GM08714 (cell line): ENCODE results near the gene GPLD1.

ENCODE experiments used
- H3K4me3 ChIP-seq: fragments of 200-500 bp; sonication (Bioruptor generic); 2 replicates; pipeline ENCODE4 v1.5.1; 2014; ENCODE audit warnings: mild to moderate bottlenecking, low read length, inconsistent platforms
- ZNF274 ChIP-seq: IDR thresholded peaks from 2 replicates; pipeline ENCODE4 v1.6.1; 2012; ENCODE audit warnings: mild to moderate bottlenecking, low read depth, low read length

GPLD1 gene

GRCh38 chr6:24506814-24507520, 17.6 kb upstream of the GPLD1 start:
- TF ChIP-seq ZNF274: no peak
- H3K4me3 ChIP-seq: no peak overlapping the region

- no peak overlapping the region for H3K4me3 ChIP-seq
- TF ChIP-seq ZNF274: no peak
Measured at GRCh38 chr6:24504649-24505586, 15.5 kb upstream of the GPLD1 start.

GRCh38 chr6:24504287-24504648, 14.9 kb upstream of the GPLD1 start:
- no peak for TF ChIP-seq ZNF274
- no peak overlapping the region for H3K4me3 ChIP-seq

- no peak overlapping the region for H3K4me3 ChIP-seq
Measured at GRCh38 chr6:24501914-24502313, 12.5 kb upstream of the GPLD1 start.

GRCh38 chr6:24501374-24501773, 12.0 kb upstream of the GPLD1 start:
- no peak overlapping the region for H3K4me3 ChIP-seq
- TF ChIP-seq ZNF274: no peak

More at GRCh38 chr6:24501914-24502313, 12.5 kb upstream of the GPLD1 start:
- no peak for TF ChIP-seq ZNF274

GRCh38 chr6:24500683-24501082, 11.3 kb upstream of the GPLD1 start:
- TF ChIP-seq ZNF274: no peak
- H3K4me3 ChIP-seq: no peak overlapping the region

- H3K4me3 ChIP-seq: no peak overlapping the region
- no peak for TF ChIP-seq ZNF274
Measured at GRCh38 chr6:24497254-24497970, 8.0 kb upstream of the GPLD1 start.

- H3K4me3 ChIP-seq: peak within 1 kb of the TSS; percentile 49; the same call in 1 of the 2 replicates
- TF ChIP-seq ZNF274: no peak
Measured at GRCh38 chr6:24494821-24495795, 5.7 kb upstream of the GPLD1 start, which contains the start of gene ALDH5A1. TSS of gene ALDH5A1 (plus strand) at chr6:24494969. CDS start at chr6:24494997, 28 bp downstream.

GRCh38 chr6:24493945-24494820, 4.8 kb upstream of the GPLD1 start:
- peak overlapping the region; percentile 49; the same call in 1 of the 2 replicates for H3K4me3 ChIP-seq
- no peak for TF ChIP-seq ZNF274

- no peak overlapping the region for H3K4me3 ChIP-seq
- TF ChIP-seq ZNF274: no peak
Measured at GRCh38 chr6:24492475-24492874, 3.1 kb upstream of the GPLD1 start.

GRCh38 chr6:24490948-24491347, 1.6 kb upstream of the GPLD1 start:
- TF ChIP-seq ZNF274: no peak
- no peak overlapping the region for H3K4me3 ChIP-seq

- TF ChIP-seq ZNF274: no peak
Measured at GRCh38 chr6:24489881-24490280, 503 bp upstream of the GPLD1 start.

More at GRCh38 chr6:24489881-24490280, 503 bp upstream of the GPLD1 start:
- H3K4me3 ChIP-seq: no peak overlapping the region
